GM21515 (cell line): Measurements from ENCODE around the gene GFOD2.

Experiments used
- ATAC-seq: cut with Tn5 transposase; IDR thresholded peaks from one replicate; pipeline ENCODE4 v1.9.1; 2021; ENCODE audit not compliant: unreplicated experiment

Gene GFOD2

GRCh38 chr16:67647681-67648080 is 71.4 kb downstream of the GFOD2 start:
- ATAC-seq, result no peak

GRCh38 chr16:67647111-67647651 is 71.9 kb downstream of the GFOD2 start:
- ATAC-seq, result no peak

GRCh38 chr16:67645397-67646121 is 73.6 kb downstream of the GFOD2 start:
- ATAC-seq, result no peak

- ATAC-seq, result no peak
Measured at GRCh38 chr16:67644038-67644437, 75.1 kb downstream of the GFOD2 start.

GRCh38 chr16:67641779-67642708 is 77.1 kb downstream of the GFOD2 start:
- no peak for ATAC-seq

- no peak for ATAC-seq
Measured at GRCh38 chr16:67637625-67638024, 81.5 kb downstream of the GFOD2 start.

- no peak for ATAC-seq
Measured at GRCh38 chr16:67636713-67637112, 82.4 kb downstream of the GFOD2 start.

GRCh38 chr16:67632415-67633172 is 86.5 kb downstream of the GFOD2 start:
- ATAC-seq, result no peak

GRCh38 chr16:67628216-67628615 is 90.9 kb downstream of the GFOD2 start:
- ATAC-seq, result no peak
